ENCODE results near the gene AXDND1.
"Not testable (repeated sequence)": the region's sequence is repeated elsewhere in the genome, so short reads cannot be mapped to it uniquely, and the experiment has no call there.

Gene AXDND1

GRCh38 chr1:179490611-179491010 is 124.8 kb downstream of the AXDND1 start:
- DNase-seq = no peak

GRCh38 chr1:179493323-179493722 is 127.6 kb downstream of the AXDND1 start:
- DNase-seq = no peak

- DNase-seq = no peak
Observed at GRCh38 chr1:179506199-179506598, 140.4 kb downstream of the AXDND1 start.

- DNase-seq = no peak
Observed at GRCh38 chr1:179509384-179509783, 143.6 kb downstream of the AXDND1 start.

- no peak for DNase-seq
Observed at GRCh38 chr1:179510038-179510437, 144.3 kb downstream of the AXDND1 start.

GRCh38 chr1:179516976-179517705 is 151.4 kb downstream of the AXDND1 start:
- DNase-seq = no peak

GRCh38 chr1:179518544-179518943 is 152.8 kb downstream of the AXDND1 start:
- not testable (repeated sequence) for DNase-seq

- no peak for DNase-seq
Observed at GRCh38 chr1:179529482-179530195, 163.9 kb downstream of the AXDND1 start.

- no peak for DNase-seq
Observed at GRCh38 chr1:179530352-179530751, 164.6 kb downstream of the AXDND1 start.

GRCh38 chr1:179541774-179542173 is 176.0 kb downstream of the AXDND1 start:
- DNase-seq = no peak

- no peak for DNase-seq
Observed at GRCh38 chr1:179545321-179545720, 179.6 kb downstream of the AXDND1 start.

- no peak for DNase-seq
Observed at GRCh38 chr1:179547021-179547535, 181.3 kb downstream of the AXDND1 start.

GRCh38 chr1:179548666-179549367 is 183.0 kb downstream of the AXDND1 start:
- no peak for DNase-seq

GRCh38 chr1:179549368-179549700 is 183.6 kb downstream of the AXDND1 start:
- DNase-seq = no peak

- DNase-seq = no peak
Observed at GRCh38 chr1:179550746-179551682, 185.2 kb downstream of the AXDND1 start.

GRCh38 chr1:179554427-179554826 is 188.7 kb downstream of the AXDND1 start:
- no peak for DNase-seq

GRCh38 chr1:179558078-179558477 is 192.3 kb downstream of the AXDND1 start:
- DNase-seq = no peak

- no peak for DNase-seq
Observed at GRCh38 chr1:179575497-179576314, 209.9 kb downstream of the AXDND1 start, which contains the start of gene NPHS2. Gene NPHS2 (minus strand): TSS chr1:179575948. CDS start chr1:179575864, 84 bp downstream.

GRCh38 chr1:179576509-179576908 is 210.7 kb downstream of the AXDND1 start:
- DNase-seq = no peak

GRCh38 chr1:179583771-179584320 is 218.1 kb downstream of the AXDND1 start:
- no peak for DNase-seq
